Measurements from ENCODE around the gene INPP5B.

INPP5B gene

GRCh38 chr1:37828410-37829074, 118.3 kb downstream of the INPP5B start:
- no peak for DNase-seq

GRCh38 chr1:37825506-37825905, 121.3 kb downstream of the INPP5B start:
- no peak for DNase-seq

- no peak for DNase-seq
Measured at GRCh38 chr1:37824001-37824400, 122.9 kb downstream of the INPP5B start.

GRCh38 chr1:37822906-37823815, 123.7 kb downstream of the INPP5B start:
- no peak for DNase-seq

- no peak for DNase-seq
Measured at GRCh38 chr1:37821481-37821880, 125.4 kb downstream of the INPP5B start.

GRCh38 chr1:37817481-37817880, 129.4 kb downstream of the INPP5B start:
- DNase-seq = no peak

- no peak for DNase-seq
Measured at GRCh38 chr1:37814252-37814651, 132.6 kb downstream of the INPP5B start.

GRCh38 chr1:37813529-37814145, 133.2 kb downstream of the INPP5B start:
- no peak for DNase-seq

GRCh38 chr1:37811027-37811655, 135.7 kb downstream of the INPP5B start:
- peak; percentile 27 for DNase-seq

Measured in NK-92 treated with Interleukin-12 subunit alpha and Interleukin-12 subunit beta, amount 100 ng/mL, for 24 hours (cell line).